Hypothalamus (tissue), 51 donors: ENCODE data around the gene SUDS3.
A peak's percentile ranks its signal among the peaks of the same experiment; 100 is the strongest.
"Not testable (repeated sequence)": the region's sequence is repeated elsewhere in the genome, so short reads cannot be mapped to it uniquely, and the experiment has no call there.

Experiments
- DNase-seq, 51 donors: peaks; one replicate each; lab custom pipeline; 2025; lab: John Stamatoyannopoulos, UW

The SUDS3 gene

GRCh38 chr12:118376089-118377020 is at the start of gene SUDS3:
TSS of gene SUDS3 (plus strand) at chr12:118376555. CDS start at chr12:118376692, 137 bp downstream.
- peak; percentile 70 to 98 (median 88) for DNase-seq

GRCh38 chr12:118326991-118327390 is 49.4 kb upstream of the SUDS3 start:
- no peak for DNase-seq

- no peak for DNase-seq
These were observed 49.0 kb upstream of the SUDS3 start for GRCh38 chr12:118327391-118327790.

- no peak for DNase-seq
These were observed 47.6 kb upstream of the SUDS3 start for GRCh38 chr12:118328486-118329330.

- no peak for DNase-seq
These were observed 45.8 kb upstream of the SUDS3 start for GRCh38 chr12:118330421-118331018.

GRCh38 chr12:118332511-118332910 is 43.8 kb upstream of the SUDS3 start:
- DNase-seq: no peak

GRCh38 chr12:118334241-118334640 is 42.1 kb upstream of the SUDS3 start:
- DNase-seq: no peak

GRCh38 chr12:118334939-118335567 is 41.3 kb upstream of the SUDS3 start:
- no peak for DNase-seq

GRCh38 chr12:118336123-118336522 is 40.2 kb upstream of the SUDS3 start:
- no peak for DNase-seq

- DNase-seq: no peak
These were observed 39.0 kb upstream of the SUDS3 start for GRCh38 chr12:118337194-118337838.

GRCh38 chr12:118342090-118342489 is 34.3 kb upstream of the SUDS3 start:
- DNase-seq: no peak

GRCh38 chr12:118344829-118345228 is 31.5 kb upstream of the SUDS3 start:
- DNase-seq: no peak

- DNase-seq: no peak
These were observed 31.0 kb upstream of the SUDS3 start for GRCh38 chr12:118345355-118345754.

- no peak for DNase-seq
These were observed 29.5 kb upstream of the SUDS3 start for GRCh38 chr12:118346895-118347294.

- DNase-seq: peak in 1 of 51 donors; percentile 6
These were observed 28.4 kb upstream of the SUDS3 start for GRCh38 chr12:118347916-118348315.

- no peak for DNase-seq
These were observed 25.3 kb upstream of the SUDS3 start for GRCh38 chr12:118350908-118351559.

GRCh38 chr12:118353721-118354120 is 22.6 kb upstream of the SUDS3 start:
- no peak for DNase-seq

- not testable (repeated sequence) for DNase-seq
These were observed 21.9 kb upstream of the SUDS3 start for GRCh38 chr12:118354503-118354902.

GRCh38 chr12:118354903-118355302 is 21.5 kb upstream of the SUDS3 start:
- DNase-seq: no peak

- no peak for DNase-seq
These were observed 20.5 kb upstream of the SUDS3 start for GRCh38 chr12:118355843-118356242.
